Measurements from ENCODE around the gene AVPR1B.

Gene AVPR1B

DNA sequence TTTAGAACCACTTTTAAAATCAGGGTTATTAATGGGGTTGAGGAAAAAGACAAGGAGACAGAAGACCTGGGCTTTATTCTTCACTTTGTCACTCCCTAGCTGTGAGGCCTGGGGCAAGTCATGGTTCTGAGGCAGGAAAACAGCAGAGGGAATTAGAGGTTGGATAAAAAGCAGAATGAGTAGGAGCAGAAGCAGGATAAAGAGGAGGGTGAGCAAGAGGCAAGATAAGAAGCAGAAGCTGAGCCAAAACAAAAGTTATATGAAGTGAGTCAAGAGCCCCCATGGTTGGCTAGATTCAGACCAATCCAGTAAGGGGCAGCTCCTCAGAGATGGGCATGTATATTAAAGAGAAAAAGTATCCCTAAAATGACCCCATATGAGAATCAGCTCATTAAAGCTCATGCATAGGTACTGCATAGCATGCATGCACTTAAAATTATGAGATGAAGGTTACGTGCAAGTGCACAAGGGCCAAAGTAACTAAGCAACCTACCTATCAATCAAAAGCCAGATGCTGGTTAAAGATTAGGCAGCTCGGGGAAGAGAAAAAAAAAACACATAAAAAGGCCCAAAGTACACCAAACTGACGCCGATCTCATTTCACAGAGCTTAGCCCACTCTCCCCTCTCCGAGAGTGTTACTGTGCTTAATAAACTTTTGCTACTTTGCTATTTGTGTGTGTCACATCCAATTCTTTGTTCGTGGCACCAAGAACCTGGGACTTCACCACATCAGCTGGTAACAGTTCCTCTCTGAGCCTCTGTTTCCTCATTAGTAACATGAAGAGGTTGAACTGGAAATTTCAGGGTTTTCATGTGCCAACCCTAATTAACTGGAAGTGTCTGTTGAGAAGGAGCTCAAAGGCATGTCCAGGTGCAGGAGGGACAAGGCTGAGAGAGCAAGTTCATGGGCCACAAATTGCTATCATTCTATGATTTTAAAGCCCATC, 2.2 kb downstream of the AVPR1B start:
- in situ Hi-C loops (cut with HindIII; ENCODE audit: low sequenced_read_pairs): loop anchor here (5.0 kb wide), 2 partner anchors 83 to 138 kb away; no protein-coding TSS in a partner anchor

DNA sequence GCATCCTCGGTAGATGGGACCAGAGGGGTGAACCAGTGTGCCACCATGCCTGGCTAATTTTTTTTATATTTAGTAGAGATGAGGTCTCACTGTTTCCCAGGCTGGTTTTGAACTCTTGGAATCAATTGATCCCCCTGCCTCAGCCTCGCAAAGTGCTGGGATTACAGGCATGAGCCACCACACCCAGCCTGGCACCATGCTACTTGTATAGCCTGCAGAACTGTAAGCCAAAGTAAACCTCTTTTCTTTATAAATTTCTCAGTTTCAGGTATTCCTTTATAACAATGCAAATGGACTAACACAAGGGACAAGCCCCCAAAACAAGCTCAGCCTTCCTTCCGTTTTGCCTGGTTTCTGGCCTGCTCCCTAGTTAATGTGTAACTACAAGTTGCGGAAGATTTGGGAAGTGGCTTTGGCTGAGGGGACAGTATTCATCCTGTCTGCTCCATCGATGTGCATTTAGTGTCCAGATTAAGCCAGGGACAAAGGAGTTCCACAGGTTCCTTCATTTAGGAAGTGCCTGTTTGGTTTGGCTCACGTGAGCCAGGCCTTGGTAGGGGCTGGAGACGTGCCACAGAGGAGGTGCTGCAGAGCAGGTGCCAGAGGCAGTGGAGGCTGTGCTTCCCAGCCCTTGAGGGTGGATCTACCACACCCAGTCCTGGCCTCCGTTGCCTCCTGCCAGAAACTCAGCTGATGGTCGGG, 4.4 kb downstream of the AVPR1B start:
- in situ Hi-C loops (cut with HindIII; ENCODE audit: low sequenced_read_pairs): loop anchor here (5.0 kb wide), 2 partner anchors 80 to 135 kb away; no protein-coding TSS in a partner anchor

DNA sequence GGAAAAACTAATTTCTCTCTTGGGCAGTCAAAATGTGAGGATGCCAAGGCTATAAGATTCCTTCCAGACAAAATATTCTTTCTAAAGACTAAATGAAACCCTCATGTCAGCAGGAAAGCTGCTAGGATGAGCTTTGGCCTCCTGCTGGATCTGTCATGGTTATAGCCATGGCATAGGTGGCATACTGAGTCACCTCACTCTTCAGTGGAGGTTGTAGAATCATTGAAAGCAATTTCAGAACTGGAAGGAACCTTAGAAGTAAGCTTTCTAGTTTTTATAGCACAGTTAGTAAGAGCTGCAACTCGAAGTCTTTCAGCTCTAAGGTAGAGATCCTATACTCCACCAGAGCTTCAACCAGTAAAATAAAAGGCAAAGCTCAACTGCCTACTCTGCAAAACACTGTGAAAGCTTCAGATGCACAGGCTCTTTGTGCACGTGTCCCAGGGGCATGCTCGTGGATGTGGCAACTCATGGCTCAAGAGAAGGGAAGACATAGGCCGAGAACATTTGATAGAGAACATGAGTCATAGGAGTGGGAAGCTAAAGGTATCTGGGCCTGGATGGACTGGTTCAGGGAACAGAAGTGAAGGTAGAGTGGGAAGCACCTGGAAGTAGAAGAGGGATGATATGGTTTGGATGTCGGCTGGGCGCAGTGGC, 5.8 kb downstream of the AVPR1B start:
- in situ Hi-C loops (cut with HindIII; ENCODE audit: low sequenced_read_pairs): loop anchor here (5.0 kb wide), 2 partner anchors 79 to 134 kb away; no protein-coding TSS in a partner anchor

DNA sequence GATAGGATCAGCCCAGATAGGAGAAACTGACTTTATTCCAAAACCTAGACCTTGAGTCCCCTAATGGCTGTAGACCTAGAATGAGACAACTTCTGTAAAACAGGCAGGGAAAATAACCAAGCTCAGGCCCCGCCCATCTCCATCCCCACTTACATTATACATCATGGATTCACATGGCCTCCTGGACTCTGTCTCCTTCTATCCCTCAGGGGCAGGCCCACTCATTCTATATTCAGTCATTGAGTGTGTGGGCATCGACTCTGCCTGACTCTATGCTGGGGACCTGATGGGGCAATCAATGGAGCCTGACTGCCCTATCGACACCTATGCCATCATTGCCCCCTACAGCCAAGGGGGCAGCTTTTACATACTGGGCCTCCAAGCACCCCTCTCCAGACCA, 6.4 kb downstream of the AVPR1B start:
- in situ Hi-C loops (cut with HindIII; ENCODE audit: low sequenced_read_pairs): loop anchor here (5.0 kb wide), 2 partner anchors 79 to 134 kb away; no protein-coding TSS in a partner anchor

DNA sequence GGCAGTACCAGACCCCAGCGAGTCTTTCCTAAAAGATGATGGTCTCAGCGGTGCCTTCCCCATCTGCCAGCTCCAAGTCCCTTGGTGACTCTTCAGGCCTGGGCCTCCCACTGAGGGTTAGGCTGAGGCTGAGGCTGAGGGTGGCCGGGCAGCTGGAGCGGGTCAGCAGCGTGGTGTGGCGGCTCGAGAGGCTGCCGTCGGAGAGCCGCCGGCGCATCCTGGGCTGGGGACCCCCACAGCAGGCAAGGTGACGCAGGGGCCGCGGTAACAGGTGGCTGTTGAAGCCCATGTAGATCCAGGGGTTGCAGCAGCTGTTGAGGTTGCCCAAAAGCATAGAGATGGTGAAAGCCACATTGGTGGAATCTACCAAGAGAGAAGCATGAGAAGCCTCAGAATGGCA, 7.0 kb downstream of the AVPR1B start:
- in situ Hi-C loops (cut with HindIII; ENCODE audit: low sequenced_read_pairs): loop anchor here (5.0 kb wide), 2 partner anchors 78 to 133 kb away; no protein-coding TSS in a partner anchor

DNA sequence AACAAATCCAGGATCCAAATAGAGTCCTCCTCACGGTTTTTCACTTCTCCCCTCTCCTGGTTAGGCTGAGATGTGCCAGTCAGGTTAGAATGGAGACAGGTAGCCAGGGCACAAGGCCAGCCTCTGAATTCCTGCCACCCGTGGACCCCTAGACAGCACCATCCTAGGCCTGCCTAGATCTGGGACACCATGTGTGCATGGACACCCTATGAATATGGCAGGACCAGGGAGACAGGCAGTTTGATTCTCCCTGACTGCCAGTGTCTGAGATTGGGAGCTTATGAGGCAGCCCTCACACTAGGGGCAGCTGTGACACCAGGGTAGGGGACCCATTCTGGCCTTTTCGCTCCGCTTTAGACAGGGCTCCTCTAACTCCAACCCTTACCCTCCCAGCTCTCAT, 7.5 kb downstream of the AVPR1B start:
- in situ Hi-C loops (cut with HindIII; ENCODE audit: low sequenced_read_pairs): loop anchor here (5.0 kb wide), 2 partner anchors 77 to 132 kb away; no protein-coding TSS in a partner anchor

DNA sequence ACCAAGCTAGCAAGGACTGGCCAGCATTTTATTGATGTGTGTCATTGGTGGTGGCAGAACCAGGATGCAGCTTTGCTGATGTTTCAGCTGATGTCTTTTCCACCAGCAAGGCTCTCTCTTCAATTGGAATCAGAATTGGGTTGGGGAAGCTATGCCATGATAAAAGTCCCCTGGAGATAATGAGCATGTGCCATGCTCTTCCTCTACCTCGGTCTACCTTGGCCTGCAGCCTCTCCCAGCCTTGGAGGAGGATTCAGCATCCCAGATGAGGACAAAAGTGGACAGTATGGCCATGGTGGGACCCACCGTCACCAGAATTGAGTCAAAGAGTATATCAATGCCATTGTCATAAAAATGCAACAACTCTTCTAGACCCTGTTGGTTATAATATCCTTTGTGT, 8.6 kb downstream of the AVPR1B start:
- in situ Hi-C loops (cut with HindIII; ENCODE audit: low sequenced_read_pairs): no loop called here

DNA sequence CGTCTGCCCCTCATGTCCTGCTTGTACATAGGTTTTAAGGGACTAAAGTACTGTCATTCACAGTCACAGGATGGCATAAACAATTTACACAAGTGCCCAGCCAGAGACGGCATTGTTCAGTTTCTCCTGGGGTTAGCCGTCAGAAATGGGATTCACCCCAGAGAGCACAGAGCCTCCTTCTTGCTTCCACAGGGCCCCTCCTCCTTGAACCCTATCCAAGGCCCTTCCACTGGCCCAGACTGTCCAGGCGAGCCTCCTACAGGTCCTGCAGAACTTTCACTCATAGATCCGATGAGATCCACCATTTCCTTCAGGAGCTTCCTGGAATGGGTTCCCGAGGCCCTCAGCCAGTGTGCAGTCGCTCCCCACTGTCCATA, 10.0 kb downstream of the AVPR1B start:
- in situ Hi-C loops (cut with HindIII; ENCODE audit: low sequenced_read_pairs): no loop called here

DNA sequence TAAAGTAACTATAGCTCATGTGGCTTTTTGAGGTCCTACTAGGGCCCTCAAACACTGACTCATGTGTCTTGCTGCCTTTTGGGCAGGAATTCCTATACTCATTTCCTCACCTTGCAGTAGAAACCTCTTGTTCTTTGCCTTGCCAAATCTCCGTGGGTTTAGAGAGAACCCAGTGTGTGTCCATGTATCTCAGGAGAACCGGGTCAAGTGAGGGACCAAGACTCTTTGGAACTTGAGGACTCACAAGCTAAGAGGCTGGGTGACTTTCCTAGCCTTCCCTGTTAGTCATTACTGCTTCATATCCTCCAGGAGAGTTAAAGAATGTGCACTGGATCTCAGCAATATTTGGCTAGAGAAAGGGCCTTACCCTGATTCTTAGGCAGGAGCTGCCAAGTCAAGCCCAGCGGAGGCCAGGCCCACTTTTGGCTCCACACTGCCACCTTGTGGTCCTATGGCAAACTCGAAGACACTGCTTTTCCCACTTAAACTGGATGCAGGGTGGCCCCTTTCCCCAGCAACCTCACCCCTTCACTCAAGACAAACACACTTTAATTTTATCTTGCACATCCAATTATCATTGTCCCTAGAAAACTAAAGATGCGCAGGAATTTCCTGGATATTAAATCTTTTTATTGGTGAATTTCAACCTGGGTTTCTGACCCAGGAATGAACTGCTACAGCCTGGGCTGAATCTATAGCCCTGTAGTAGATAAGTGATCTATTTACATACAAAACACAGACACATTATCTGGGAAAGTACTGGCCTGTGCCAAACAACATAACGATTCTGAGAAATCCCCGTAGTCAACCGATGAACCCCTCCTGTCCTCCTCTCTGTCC, 10.6 kb downstream of the AVPR1B start:
- in situ Hi-C loops (cut with HindIII; ENCODE audit: low sequenced_read_pairs): no loop called here

DNA sequence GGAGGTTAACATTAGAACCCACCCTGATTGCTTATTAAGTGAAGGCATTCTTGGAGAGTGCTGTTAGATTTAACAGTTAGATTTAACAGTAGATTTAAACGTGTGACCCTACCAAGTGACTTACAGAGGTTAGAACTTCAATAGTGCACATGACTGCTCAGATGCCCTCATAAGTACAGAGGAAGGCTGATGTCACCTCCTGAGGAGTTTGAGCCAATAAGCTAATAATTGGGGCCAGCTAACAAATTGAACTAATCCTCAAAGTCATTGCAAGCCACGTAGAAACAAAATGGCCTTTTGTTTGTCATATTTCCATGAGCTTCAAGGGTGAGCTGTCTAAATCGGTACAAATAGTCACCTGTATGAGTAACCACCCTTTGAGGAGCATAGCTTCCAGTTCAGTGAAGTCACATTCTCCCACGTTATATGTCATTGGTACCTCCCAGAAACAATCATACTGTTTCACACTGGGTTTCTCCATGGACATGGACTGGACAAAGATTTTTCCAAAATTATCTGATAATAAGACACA, 11.7 kb downstream of the AVPR1B start:
- in situ Hi-C loops (cut with HindIII; ENCODE audit: low sequenced_read_pairs): no loop called here

DNA sequence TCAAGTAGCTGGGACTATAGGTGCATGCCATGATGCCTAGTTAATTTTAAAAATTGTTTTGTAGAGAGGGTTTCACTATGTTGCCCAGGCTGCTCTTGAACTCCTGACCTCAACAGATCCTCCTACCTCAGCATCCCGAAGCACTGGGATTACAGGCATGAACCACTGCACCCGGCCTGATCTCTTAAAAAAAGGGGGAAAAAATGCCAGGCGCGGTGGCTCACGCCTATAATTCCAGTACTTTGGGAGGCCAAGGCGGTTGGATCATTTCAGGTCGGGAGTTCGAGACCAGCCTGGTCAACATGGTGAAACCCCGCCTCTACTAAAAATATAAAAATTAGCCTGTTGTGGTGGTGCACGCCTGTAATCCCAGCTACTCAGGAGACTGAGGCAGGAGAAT, 13.2 kb downstream of the AVPR1B start:
- in situ Hi-C loops (cut with HindIII; ENCODE audit: low sequenced_read_pairs): no loop called here

DNA sequence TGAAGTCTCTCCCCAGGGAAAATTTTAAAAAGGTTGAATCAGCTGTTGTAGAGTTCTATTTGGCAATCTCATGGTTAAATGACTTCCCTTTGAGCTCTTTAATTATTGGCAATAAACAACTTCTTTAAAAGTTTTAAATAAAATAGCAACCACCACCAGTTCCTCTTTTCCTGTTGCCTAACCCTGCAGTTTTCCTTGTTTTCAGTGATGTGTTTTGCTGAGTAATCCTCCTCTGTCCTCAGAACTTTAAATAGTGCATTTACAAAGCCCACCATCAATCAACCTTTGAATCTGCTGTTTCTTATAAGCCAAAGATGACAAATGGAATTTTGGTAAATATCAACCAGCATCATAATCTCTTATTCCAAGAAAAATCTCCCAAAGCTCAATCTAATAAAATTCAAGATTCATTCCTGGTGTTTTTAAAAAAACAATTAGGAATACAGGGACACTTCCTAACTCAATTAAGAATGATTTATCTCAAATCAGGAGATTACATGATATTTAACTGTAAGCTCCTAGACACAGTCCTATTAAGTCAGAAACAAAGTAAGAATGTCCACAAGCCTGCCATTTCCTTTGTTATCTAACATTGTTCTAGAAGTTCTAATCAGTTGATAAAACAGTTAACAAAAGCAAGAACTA, 14.8 kb downstream of the AVPR1B start:
- in situ Hi-C loops (cut with HindIII; ENCODE audit: low sequenced_read_pairs): no loop called here

DNA sequence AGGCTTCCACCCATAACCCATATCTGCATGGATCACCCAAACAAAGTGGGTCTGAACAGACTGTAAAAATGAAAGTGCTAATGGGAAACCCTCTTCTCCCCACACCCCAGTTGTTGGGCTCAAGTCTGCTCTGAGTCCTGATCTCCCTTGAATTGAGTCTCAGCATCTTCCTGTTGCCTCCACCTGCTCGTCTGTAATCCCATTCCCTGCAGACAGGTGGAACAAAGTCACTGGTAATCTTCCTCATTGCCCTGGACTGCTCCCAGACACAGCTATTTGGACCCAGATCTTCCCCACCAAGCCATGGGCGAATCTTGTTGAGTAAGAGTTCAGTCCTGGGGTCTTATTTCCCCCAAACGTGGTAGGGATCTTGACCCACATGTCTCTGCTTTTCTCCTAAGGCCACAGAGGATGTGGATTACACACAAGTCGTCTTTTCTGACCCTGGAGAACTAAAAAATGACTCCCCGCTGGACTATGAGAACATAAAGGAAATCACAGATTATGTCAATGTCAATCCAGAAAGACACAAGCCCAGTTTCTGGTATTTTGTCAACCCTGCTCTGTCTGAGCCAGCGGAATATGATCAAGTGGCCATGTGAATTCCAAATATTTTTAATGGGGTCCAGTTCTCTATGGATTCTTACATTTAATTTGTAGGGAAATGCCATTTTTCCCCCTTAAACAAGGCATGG, 15.7 kb downstream of the AVPR1B start:
- in situ Hi-C loops (cut with HindIII; ENCODE audit: low sequenced_read_pairs): no loop called here

DNA sequence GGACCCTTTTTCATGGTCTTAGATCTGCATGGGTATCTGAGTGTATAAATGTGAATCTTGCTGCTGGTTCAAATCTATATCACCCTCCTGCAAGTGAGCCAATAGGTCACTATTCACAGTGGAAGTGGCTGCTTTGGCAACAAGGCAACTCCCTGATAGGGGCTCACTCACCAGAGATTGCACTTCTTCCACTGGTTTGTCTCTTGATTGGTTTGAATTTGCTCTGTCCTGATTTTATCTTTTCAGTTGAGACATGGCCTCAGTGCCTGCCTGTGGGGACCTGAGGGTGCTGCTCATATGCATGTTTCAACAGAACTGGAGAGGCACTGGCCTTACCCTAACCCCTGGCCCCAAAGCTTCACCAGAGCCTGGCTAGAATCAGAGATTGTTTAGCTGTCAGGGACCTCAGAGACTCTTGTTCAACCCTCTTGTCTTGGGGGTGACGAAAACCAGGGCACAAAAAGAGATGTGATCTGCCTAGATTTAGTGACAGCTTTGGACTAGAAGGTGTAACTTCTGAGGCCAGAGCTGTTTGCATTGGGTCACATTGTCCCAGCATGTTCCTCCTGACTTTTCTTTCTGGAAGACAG, 16.9 kb downstream of the AVPR1B start:
- in situ Hi-C loops (cut with HindIII; ENCODE audit: low sequenced_read_pairs): no loop called here

DNA sequence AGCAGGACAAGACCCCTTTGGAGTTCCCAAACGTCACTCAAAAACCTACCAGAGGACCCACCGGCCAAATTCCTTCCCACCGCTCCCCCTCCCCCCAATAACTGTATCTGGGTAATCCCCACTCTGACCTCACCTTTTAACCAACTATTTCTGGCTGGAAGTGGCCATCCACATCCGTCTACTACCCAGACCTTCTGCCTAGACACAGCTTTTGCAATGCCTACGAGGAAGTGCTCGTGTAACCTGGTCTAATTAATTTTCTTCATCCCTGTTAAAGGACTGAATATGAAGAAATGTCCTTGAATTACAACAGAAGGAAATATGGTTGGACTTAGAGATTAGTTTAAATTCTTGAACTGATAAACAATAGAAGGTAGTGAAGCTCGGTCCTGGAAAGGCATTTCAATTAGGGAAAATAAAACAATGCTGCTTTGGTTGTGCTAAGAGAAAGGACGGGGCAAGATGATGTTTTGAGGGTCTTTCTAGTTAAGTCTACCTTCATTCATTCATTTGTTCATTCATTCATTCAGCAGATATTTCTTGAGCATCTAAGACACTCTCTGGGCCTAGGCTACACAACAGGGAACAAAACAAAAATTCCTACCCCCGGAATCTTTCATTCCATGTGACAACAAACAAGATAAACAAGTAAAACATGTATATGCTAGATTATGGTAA, 18.8 kb downstream of the AVPR1B start:
- in situ Hi-C loops (cut with HindIII; ENCODE audit: low sequenced_read_pairs): no loop called here

DNA sequence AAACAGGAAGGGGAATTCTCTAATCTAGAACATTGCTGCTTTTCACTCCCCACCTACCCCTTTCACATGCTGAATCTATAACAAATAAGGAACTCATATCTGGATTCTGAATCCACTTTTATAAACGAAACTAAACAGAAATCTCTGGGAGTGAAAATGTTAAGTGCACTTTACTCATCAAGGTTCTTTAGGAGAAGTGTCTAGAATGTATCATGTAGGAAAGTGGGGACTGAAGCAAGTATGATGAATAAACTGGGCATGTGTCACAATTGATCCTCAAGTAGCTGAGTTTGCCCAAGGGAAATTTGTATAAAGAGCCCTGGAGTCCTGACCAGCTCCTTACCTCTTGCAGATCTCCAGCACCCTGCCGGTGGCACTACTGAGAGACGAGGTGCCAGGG, 19.8 kb downstream of the AVPR1B start:
- in situ Hi-C loops (cut with HindIII; ENCODE audit: low sequenced_read_pairs): no loop called here

DNA sequence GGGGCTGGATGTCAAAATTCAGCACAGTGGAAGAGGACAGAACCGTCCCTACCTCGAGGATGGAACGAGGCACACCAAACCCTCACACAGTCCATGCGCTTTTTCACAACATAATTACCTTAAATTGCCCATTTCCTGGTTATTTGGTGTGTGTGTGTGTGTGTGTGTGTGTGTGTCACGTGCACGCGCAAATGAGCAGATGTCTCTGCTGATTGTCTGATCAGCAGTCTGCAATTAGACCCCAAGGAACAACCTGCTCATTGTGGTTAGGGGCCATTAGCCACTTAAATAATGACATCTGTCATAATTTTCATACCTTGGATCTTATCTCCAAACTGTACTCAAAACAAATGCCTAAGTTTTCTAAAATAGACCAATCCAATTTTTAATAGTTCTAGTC, 23.2 kb downstream of the AVPR1B start:
- in situ Hi-C loops (cut with HindIII; ENCODE audit: low sequenced_read_pairs): no loop called here

DNA sequence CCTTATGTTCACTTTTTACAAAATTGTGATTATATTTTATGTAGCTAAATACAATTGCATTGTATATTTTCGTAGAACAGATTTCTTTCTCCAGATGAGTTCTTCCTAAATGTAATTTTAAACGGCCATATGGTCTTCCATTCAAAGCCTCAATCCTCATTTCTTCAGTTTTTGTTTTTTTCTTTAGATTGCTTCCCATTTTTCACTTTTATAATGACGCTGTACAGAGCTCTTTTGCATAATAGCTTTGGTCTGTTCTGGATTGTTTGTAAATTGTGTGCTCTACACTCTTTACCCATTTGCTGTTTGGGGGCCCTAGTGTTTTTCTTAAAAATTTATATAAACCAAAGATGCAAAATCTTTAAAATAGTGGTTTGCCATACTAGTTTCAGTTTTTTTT, 27.8 kb downstream of the AVPR1B start:
- in situ Hi-C loops (cut with HindIII; ENCODE audit: low sequenced_read_pairs): no loop called here
